Endothelial cell of umbilical vein (primary cell): ENCODE measurements around the gene FCMR. TPM values are rescaled to one million over a fixed set of nuclear protein-coding genes. Genes with fewer than 3 reads are reported as not detected.

ENCODE experiments used
- BruUV-seq: library from RNA; stranded (reverse); fragments of 400-500 nt; replicated peaks from 2 replicates; lab custom pipeline; 2021; lab: Mats Ljungman, UMichigan
- CTCF ChIA-PET: fragments of 300-600, 350-600 bp; sonication (Branson Sonifier 250); formaldehyde crosslinking; loops from one replicate; lab custom pipeline; 2021; ENCODE audit warnings: antibody characterized with exemption, inconsistent platforms; lab: Charles Lee
- POLR2A ChIA-PET: fragments of 300-600, 350-600 bp; sonication (Branson Sonifier 250); formaldehyde crosslinking; loops from one replicate; lab custom pipeline; 2021; ENCODE audit warnings: antibody characterized with exemption, inconsistent platforms; lab: Charles Lee
- DNase-seq: peaks from one replicate; pipeline ENCODE4 v3.0.0-alpha.2; 2011; ENCODE audit warnings: low read depth, low spot score
- FAIRE-seq: peaks from 2 replicates; lab custom pipeline; 2011; peaks lifted over from hg19 to GRCh38; lab: Jason Lieb, UNC
- H2AFZ ChIP-seq: 2 replicates; pipeline ENCODE4 v1.6.0; 2012; ENCODE audit warnings: low read depth, low read length, control low read depth, inconsistent platforms
- H3K27ac ChIP-seq: 2 replicates; pipeline ENCODE4 v1.5.1; 2011; ENCODE audit warnings: low read depth, mild to moderate bottlenecking, control low read depth, low read length, moderate library complexity; ENCODE audit not compliant: insufficient read depth
- H3K27me3 ChIP-seq, 2 experiments: 2 replicates each; pipeline versions ENCODE4 v1.6.0 to v1.6.1; 2011; ENCODE audit warnings: low read length in 2 of 2, mixed read lengths in 1 of 2; ENCODE audit not compliant: control insufficient read depth in 2 of 2, insufficient read depth in 2 of 2
- H3K36me3 ChIP-seq, 2 experiments: 2 replicates in 1 of 2; 3 replicates in 1 of 2; pipeline ENCODE4 v1.5.1; 2011; ENCODE audit warnings: low read length in 2 of 2, mild to moderate bottlenecking in 1 of 2, moderate library complexity in 1 of 2; ENCODE audit not compliant: control insufficient read depth in 2 of 2, insufficient read depth in 2 of 2; ENCODE audit errors: extremely low read depth in 1 of 2
- H3K4me1 ChIP-seq: 3 replicates; pipeline ENCODE4 v1.5.1; 2011; ENCODE audit warnings: mild to moderate bottlenecking, low read length; ENCODE audit not compliant: control insufficient read depth, insufficient read depth; ENCODE audit errors: extremely low read depth
- H3K4me2 ChIP-seq: 2 replicates; pipeline ENCODE4 v1.6.1; 2011; ENCODE audit warnings: low read length, control low read depth, mixed read lengths; ENCODE audit not compliant: insufficient read depth
- H3K4me3 ChIP-seq, 3 experiments: fragments of 200-600 bp in 1 of 3; sonication (generic), shearing (Covaris generic) in 1 of 3; replicated peaks in 1 of 3; 2 replicates each; pipeline ENCODE4 v1.5.1; 2011 to 2016; ENCODE audit warnings: control low read depth in 3 of 3, low read length in 3 of 3, mild to moderate bottlenecking in 2 of 3, inconsistent platforms in 1 of 3, low read depth in 1 of 3, moderate library complexity in 1 of 3; ENCODE audit not compliant: insufficient read depth in 1 of 3
- H3K79me2 ChIP-seq: 2 replicates; pipeline ENCODE4 v1.6.0; 2012; ENCODE audit warnings: low read length, inconsistent platforms; ENCODE audit not compliant: control insufficient read depth, insufficient read depth
- H3K9ac ChIP-seq: replicated peaks from 2 replicates; pipeline ENCODE3; 2011; ENCODE audit warnings: low read length, control low read depth; ENCODE audit not compliant: insufficient read depth; ENCODE audit errors: extremely low read depth
- H3K9me1 ChIP-seq: replicated peaks from 3 replicates; pipeline ENCODE4 v1.6.0; 2011; ENCODE audit warnings: mild to moderate bottlenecking, low read length; ENCODE audit not compliant: control insufficient read depth, insufficient read depth; ENCODE audit errors: extremely low read depth
- H3K9me3 ChIP-seq: replicated peaks from 2 replicates; pipeline ENCODE4 v1.5.1; 2012; ENCODE audit warnings: low read length, inconsistent platforms; ENCODE audit not compliant: control insufficient read depth, insufficient read depth
- H4K20me1 ChIP-seq: replicated peaks from 2 replicates; pipeline ENCODE3; 2011; ENCODE audit warnings: mild to moderate bottlenecking, low read length; ENCODE audit not compliant: control insufficient read depth, insufficient read depth; ENCODE audit errors: extremely low read depth
- EZH2 ChIP-seq: IDR thresholded peaks from 2 replicates; pipeline ENCODE4 v1.6.1; 2012; ENCODE audit warnings: borderline replicate concordance, low read depth, mild to moderate bottlenecking, moderate library complexity, low read length, inconsistent platforms; ENCODE audit not compliant: severe bottlenecking
- FOS ChIP-seq: IDR thresholded peaks from 2 replicates; pipeline ENCODE4 v1.6.1; 2011; ENCODE audit warnings: mild to moderate bottlenecking, low read length, moderate library complexity, borderline replicate concordance; ENCODE audit not compliant: insufficient read depth
- GATA2 ChIP-seq: IDR thresholded peaks from 2 replicates; pipeline ENCODE4 v1.7.0; 2011; ENCODE audit warnings: low read depth, mild to moderate bottlenecking, moderate library complexity, mixed read lengths, low read length; ENCODE audit not compliant: insufficient read length, insufficient read depth
- JUN ChIP-seq: IDR thresholded peaks from 2 replicates; pipeline ENCODE4 v1.6.1; 2011; ENCODE audit warnings: borderline replicate concordance, low read depth; ENCODE audit not compliant: insufficient read length, insufficient read depth
- MYC ChIP-seq: IDR thresholded peaks from one replicate; pipeline ENCODE4 v1.6.1; 2011; ENCODE audit warnings: mild to moderate bottlenecking, low read depth, low read length
- POLR2A ChIP-seq: IDR thresholded peaks from 2 replicates; pipeline ENCODE4 v1.6.1; 2012; ENCODE audit warnings: low read depth, mild to moderate bottlenecking, control low read depth, low read length
- POLR2AphosphoS5 ChIP-seq: IDR thresholded peaks from 2 replicates; pipeline ENCODE4 v1.6.1; 2012; ENCODE audit warnings: low read depth, mild to moderate bottlenecking, control low read depth, low read length, moderate library complexity; ENCODE audit not compliant: insufficient read depth
- dilution Hi-C: fragments of 300-500 bp; cut with MboI; formaldehyde crosslinking; loops from one replicate; pipeline ENCODE4 v1.15.0; 2019; ENCODE audit warnings: low sequenced_read_pairs; ENCODE audit not compliant: extremely low pct_ligation_motif_present
- intact Hi-C: fragments of 100-400 bp; cut with micrococcal nuclease; formaldehyde crosslinking; loops from one replicate; pipeline ENCODE4 v1.10.0; 2022
- polyA plus RNA-seq, 4 experiments: library from polyadenylated mRNA; depleted of rRNA in 3 of 4; stranded (reverse) in 3 of 4; unstranded in 1 of 4; fragments of >200 nt; gene quantifications; 2 replicates each; pipeline versions ENCODE4 v1.2.1 to v1.2.3, GENCODE V29; 2011 to 2012; ENCODE audit warnings: missing spikeins in 1 of 4
- total RNA-seq: library from RNA; stranded (reverse); gene quantifications from 2 replicates; pipeline ENCODE4 v1.2.3, GENCODE V29; 2021
- TF ChIP-seq, protein P1 (sequence below), 2 donors: IDR thresholded peaks; 1 replicate in 1 of 2; 2 replicates in 1 of 2; pipeline ENCODE4 v1.5.1; 2011; ENCODE audit warnings: low read length in 2 of 2, mild to moderate bottlenecking in 2 of 2, moderate library complexity in 2 of 2, control low read depth in 1 of 2, inconsistent platforms in 1 of 2, low read depth in 1 of 2; ENCODE audit not compliant: insufficient read depth in 1 of 2; ENCODE audit errors: extremely low read depth in 1 of 2
- TF ChIP-seq, protein P2 (sequence below): IDR thresholded peaks from 2 replicates; pipeline ENCODE4 v1.6.1; 2011; ENCODE audit not compliant: insufficient read depth, insufficient read length

FCMR gene
- total and polyA plus RNA-seq, 2 donors (not counting 3 experiments of a cell fraction or from before 2014, with no cell fraction given): not detected

DNA sequence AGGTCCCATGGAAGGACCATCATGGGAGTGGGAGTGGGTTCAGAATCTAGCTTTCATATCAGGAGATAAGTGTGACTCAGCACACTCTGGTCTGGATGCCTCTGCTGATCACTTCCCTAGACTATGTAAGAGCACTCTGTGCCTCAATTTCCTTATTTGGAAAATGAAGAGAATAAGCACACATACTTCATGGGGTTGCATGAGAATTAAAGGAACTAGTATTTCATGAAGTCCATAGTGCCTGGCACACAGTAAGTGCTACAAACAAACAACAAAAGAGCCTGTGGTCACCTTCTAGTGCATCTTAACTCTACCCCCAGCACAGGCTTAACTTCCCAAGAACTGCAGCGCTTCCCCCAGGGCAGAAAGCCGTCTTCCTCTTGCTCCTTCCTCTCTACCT lies 65.9 kb downstream of the FCMR start:
- Histone ChIP-seq H4K20me1 (no peaks in the 10 kb centered on the region), H3K36me3 (no peaks in the 10 kb centered on the region), H3K4me2 (no peak overlapping the region), H2AFZ (no peak overlapping the region), H3K9me3 (no peaks in the 10 kb centered on the region), H3K27ac (no peak overlapping the region), H3K9ac (no peak overlapping the region), H3K27me3 (no peaks in the 10 kb centered on the region), H3K79me2 (no peaks in the 10 kb centered on the region), H3K4me1 (no peaks in the 10 kb centered on the region), H3K4me3 (no peak overlapping the region), H3K9me1 (no peaks in the 10 kb centered on the region)
- intact Hi-C loops (no loop called here), dilution Hi-C loops (no loop called here)
- TF ChIP-seq GATA2: no peak
- TF ChIP-seq POLR2A: no peak
- TF ChIP-seq, protein P1, sequence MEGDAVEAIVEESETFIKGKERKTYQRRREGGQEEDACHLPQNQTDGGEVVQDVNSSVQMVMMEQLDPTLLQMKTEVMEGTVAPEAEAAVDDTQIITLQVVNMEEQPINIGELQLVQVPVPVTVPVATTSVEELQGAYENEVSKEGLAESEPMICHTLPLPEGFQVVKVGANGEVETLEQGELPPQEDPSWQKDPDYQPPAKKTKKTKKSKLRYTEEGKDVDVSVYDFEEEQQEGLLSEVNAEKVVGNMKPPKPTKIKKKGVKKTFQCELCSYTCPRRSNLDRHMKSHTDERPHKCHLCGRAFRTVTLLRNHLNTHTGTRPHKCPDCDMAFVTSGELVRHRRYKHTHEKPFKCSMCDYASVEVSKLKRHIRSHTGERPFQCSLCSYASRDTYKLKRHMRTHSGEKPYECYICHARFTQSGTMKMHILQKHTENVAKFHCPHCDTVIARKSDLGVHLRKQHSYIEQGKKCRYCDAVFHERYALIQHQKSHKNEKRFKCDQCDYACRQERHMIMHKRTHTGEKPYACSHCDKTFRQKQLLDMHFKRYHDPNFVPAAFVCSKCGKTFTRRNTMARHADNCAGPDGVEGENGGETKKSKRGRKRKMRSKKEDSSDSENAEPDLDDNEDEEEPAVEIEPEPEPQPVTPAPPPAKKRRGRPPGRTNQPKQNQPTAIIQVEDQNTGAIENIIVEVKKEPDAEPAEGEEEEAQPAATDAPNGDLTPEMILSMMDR (IDR thresholded peaks at IDR 0.05; ENCODE audit: extremely low read depth in 1 of 2, insufficient read depth in 1 of 2, low read depth in 1 of 2, low read length in 2 of 2): no peak
- TF ChIP-seq EZH2: no peak
- no peak for TF ChIP-seq POLR2AphosphoS5
- TF ChIP-seq, protein P2, sequence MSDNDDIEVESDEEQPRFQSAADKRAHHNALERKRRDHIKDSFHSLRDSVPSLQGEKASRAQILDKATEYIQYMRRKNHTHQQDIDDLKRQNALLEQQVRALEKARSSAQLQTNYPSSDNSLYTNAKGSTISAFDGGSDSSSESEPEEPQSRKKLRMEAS: no peak
- no peak for TF ChIP-seq JUN
- no peak for TF ChIP-seq MYC
- no peak for TF ChIP-seq FOS
- ChIA-PET POLR2A (no interaction called here), CTCF (interaction anchor here (1.3 kb wide), 1 partner anchor 24 kb away, joined by 3 read pairs; no protein-coding TSS in a partner anchor)
- no TSS peak for BruUV-seq
- DNase-seq (no peak), FAIRE-seq (no peak)
